HG03103 (cell line): ENCODE results near the gene ACBD4.

Experiments used
- ATAC-seq: cut with Tn5 transposase; IDR thresholded peaks from one replicate; pipeline ENCODE4 v1.9.1; 2021; ENCODE audit warnings: low read depth; ENCODE audit not compliant: unreplicated experiment

Gene ACBD4

DNA sequence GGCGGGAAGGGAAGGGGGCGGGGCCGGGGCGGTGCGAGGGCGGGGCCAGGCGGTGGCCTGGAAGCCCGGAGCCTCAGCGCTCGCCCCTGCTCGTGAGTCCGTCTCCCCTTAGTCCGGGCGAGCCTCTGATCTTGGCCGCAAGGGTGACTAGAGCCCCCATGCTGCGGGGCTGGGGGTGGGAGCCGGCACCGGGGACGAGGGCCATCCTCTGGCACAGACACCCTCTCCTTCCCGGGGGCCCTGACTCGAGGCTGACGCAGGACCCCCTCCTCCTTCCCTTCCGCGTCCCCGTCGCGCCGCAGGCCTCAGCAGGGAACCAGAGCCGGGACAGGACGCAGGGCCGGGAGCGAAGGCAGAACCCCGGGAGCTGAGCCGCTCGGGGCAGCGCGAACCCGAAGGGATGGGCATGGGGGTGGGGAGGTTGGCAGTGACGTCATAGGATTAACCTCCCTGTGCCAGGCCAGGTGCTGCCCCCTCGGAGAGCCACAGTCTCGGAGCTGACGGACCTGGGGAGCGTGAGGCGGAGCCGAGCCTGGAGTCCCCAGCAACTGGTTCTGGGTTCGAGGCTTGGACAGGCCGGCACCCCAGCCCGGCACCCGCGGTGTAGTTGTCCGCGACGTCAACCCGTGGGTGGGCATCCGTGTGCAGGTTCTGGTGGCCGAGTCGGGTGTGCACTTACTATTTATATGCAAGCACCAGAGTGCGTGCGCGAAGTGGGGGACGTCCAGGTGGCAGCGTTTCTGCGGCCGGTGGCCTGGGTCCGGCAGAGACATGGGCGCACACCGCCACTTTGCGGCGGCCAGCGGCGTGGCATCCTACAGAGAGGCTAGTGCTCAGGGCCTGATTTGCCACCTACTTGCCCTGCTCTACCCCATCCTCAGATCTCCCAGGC, 2.7 kb upstream of the ACBD4 start:
- ATAC-seq, result no peak

DNA sequence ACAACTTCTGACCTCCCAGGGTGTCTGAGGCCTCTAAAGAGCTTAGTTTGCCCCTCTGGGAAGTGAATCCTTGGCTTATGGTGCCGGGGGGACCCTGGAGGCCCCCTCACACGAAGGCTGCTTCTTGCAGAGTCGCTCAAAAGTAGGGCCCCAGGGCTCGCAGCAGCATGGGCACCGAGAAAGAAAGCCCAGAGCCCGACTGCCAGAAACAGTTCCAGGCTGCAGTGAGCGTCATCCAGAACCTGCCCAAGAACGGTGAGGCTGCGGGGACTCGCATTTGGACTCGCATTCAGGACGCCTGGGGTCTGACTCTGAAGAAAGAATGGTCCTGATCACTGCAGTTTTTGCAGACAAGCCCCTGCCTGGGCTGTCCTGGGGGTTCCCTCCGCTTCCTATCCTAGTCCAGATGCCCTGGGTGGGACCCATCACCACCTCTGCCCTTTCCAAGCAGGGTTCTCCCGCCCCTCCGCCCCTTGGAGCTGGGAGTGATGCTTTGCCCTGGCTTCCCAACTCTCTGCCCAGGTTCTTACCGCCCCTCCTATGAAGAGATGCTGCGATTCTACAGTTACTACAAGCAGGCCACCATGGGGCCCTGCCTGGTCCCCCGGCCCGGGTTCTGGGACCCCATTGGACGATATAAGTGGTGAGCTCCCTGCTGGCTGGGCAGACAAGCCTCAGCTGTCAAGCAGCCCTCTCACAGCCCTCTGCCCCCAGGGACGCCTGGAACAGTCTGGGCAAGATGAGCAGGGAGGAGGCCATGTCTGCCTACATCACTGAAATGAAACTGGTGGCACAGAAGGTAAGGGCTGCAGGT, 698 bp downstream of the ACBD4 start:
- no peak for ATAC-seq

DNA sequence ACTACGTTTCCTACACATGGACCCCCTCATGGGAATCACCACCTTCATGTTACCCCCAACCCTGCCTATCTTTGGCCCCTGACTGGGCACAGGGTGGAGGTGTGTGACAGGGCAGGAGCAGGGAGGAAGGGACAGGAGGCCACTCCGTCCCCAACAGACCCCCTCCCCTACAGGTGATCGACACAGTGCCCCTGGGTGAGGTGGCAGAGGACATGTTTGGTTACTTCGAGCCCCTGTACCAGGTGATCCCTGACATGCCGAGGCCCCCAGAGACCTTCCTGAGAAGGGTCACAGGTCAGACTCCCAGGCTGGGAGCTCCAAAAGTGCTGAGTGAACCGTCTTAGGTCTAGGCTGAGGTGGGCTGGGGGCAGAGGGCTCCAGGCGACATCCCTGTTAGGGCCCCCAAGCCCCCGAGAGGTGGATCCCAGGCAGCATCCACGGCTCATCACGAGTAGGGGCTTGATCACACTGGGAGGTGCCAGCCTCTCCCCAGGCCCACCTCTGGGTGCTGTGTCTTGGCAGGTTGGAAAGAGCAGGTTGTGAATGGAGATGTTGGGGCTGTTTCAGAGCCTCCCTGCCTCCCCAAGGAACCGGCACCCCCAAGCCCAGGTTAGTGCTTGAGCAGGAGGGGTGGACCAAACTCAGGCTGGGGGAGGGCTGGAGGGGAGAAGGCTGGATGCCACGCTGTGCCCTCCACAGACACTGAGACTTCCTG, 1.5 kb downstream of the ACBD4 start:
- no peak for ATAC-seq

DNA sequence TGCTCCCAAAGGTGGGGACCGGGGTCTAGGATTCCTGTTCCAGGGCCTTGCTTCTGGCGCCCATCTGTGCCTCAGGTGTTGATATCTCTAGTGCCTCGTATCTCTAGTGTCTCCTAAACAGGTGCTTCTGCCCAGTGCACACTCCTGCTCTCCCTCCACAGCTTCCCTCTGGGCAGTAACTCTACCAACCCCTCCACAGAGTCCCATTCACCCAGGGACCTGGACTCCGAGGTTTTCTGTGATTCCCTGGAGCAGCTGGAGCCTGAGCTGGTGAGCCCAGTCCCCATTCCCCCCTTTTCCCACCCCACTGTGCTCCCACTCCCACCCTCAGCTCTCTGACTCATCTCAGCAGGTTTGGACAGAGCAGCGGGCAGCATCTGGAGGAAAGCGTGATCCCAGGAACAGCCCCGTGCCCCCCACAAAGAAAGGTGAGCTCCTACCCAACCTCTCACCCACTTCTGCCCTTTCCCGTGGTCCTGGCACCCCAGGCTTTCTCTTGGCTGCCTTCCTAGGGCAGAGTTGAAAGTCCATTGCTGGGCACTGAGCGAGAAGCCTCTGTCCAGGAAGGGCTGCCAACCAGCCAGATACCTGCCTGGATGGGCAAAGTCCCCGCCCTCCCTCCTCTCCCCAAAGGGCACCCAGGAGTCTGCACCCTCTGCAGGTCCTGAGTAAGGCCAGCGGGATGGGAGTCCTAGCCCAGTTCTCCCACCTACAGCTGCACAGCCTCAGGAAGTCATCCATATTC, 2.2 kb downstream of the ACBD4 start:
- ATAC-seq, result no peak

DNA sequence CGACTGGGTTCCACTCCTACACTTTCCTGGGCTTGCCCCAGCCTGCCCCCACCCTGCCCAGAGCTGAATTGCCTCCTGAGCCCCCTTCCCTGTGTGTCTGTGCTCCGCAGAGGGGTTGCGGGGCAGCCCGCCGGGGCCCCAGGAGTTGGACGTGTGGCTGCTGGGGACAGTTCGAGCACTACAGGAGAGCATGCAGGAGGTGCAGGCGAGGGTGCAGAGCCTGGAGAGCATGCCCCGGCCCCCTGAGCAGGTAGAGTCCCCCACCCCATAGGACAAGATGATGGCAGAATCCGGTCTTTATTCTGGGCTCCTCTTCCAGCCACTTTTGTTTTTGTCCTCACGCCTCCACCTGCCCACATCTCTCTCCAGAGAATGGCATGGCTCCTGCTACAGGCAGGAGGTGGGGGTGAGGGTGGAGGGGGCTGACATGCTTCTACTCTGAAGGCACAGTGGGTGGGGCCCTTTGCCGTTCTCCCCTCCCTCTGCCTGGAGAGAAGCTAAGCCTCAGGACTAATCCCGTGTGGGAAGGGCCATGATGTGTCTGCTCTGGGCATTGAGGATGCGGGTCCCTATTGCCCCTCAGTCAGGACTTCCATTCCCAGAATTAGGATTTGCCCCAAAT, 3.5 kb downstream of the ACBD4 start:
- ATAC-seq, result no peak

DNA sequence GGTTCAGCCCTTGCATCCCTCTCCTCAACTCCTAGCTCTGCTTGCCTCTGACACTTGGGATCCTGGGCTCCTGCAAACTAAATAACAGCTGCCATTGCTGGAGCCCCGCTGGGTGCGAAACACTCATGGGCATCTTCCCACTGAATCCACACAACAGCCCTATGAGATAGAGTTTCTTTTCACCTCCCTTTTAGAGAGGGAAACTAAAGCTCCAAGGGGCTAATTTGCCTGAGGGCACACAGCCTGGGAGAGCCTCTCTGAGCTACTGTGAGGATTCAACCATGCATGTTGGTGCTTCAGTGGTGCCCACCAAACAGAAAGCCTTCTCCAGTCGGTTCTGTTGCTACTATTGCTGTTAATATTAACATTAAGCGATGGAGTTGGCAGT, 4.0 kb downstream of the ACBD4 start:
- ATAC-seq, result no peak

DNA sequence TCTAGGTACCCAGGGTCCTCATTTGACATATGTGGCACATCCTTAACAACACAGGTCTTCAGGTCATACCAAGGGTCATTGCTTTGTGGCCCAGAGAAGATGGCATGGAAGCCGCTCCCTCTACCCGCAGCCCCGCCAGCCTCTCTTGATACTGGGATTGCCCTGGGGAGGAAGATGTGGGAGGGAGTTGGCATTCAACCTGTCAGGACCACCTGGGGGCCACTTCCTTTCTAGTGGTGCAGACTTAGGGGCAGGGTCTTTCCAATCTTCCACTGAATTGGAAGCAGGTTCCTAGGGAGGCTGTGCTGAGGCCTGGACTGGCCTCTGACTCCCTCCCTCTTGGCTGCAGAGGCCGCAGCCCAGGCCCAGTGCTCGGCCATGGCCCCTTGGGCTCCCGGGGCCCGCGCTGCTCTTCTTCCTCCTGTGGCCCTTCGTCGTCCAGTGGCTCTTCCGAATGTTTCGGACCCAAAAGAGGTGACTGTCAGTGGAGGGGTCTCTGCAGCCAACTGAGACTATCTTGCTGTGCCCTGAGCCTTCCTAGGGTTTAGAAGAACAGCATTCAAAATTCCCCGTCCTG, 7.7 kb downstream of the ACBD4 start:
- no peak for ATAC-seq

DNA sequence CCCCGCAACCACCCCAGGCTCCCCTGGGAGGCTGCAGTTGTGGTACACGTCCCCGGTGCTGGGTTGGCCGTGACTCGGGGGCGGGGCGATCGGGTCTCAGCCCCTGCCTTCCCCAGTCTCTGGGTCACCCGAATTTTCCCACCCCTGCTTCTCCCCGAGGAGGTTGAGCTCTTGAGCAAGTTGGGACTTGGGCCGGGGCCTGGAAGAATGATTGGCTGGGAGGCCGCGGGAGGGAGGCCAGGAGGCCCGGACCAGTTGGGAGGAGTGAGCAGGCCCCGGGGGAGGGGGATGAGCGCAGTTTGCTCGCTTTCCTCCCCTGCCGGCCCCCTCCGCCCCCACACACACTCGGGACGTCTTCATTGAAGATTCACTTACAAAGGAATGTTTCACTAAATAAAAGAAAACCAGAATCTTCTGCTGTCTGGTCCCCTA, 8.3 kb downstream of the ACBD4 start:
- no peak for ATAC-seq

DNA sequence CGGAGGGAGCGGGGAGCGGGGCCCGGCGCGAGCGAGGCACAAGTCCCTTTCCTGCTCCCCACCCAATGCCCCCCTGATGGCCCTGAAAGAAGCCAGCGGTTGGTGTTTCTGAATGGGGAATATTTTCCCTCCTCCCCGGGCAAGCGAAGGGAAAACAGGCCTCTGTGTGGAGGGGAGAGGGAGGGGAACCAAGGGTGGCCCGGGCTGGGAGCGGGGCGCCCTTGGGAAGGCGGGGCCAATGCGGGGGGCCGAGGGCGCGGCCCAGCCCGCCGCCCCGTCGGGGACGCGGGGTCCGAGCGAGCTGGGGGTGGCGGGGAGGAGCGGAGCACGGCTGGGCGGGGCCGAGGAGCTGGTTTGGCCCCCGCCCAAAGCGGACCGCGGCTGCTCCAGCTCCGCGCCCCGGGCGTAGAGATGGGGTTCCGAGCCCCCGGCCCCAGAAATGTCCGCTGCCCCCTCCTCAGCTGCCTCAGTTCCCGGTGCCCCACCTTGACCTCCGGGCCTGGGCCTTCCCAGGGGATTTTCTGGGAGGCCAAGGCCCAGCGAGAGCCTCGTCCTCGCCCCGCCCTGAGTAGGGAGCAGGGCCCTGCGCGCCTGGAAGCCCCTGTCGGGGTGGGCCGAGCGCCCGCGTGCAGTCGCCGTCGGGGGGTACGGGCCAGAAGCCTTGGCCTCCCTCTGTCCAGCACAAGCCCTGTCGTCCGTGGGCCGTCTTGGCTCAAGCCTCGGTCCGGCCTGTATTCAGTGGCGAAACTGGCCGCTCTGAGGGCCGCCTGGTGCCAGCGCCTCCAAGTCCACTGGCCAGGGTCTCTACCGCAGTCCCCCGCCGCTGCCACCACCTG, 8.9 kb downstream of the ACBD4 start:
- ATAC-seq, result no peak

DNA sequence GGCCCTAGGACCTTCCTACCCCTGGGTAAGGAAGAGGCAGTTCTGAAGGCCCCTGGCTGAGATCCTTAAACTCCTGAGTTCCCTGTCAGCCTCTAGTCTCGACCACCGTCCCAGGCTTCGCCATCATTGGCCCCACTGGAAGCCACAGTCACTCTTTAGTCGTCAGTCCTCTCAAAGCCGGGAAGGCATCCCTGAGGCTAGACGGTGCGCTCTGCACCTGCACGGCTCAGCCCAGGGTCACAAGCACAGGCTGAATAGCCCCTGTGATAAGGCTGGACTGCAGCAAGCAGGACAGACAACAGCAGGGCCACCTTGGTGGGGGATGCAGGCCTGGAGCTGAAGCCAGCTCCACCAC, 9.5 kb downstream of the ACBD4 start:
- ATAC-seq, result no peak

DNA sequence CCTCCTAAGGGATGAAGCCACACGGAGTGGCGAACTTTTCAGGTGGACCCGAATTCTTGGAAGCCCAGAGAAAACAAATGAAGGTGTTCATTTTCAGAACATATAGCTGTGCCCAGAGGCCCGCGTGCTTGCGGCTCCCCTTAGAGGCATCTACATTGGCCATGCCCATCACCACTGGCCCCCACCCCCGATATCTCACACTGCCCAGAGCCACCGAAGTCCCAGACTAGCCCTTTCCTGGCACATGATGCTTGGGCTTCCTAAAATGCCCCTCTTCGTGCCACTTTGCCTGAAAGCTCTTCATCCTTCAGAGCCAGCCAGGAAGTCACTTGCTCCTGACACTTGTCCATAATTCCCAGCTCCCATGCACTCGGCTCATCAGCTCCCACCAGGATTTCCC, 10.7 kb downstream of the ACBD4 start:
- ATAC-seq, result no peak

DNA sequence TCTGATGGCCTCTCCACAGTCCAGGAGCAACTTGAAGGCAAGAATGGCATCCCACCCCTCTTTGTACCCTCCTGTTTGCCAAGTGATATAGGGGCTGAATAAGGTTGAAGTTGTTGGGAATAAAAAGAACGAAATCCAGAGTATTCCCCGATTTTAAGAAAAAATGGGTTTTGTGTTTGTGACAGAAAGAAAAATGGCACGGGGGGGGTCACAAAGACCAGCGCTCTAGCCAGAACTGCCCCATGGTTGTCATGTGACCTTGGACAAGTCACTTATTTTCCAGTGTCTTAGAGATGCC, 11.1 kb downstream of the ACBD4 start:
- ATAC-seq, result no peak

DNA sequence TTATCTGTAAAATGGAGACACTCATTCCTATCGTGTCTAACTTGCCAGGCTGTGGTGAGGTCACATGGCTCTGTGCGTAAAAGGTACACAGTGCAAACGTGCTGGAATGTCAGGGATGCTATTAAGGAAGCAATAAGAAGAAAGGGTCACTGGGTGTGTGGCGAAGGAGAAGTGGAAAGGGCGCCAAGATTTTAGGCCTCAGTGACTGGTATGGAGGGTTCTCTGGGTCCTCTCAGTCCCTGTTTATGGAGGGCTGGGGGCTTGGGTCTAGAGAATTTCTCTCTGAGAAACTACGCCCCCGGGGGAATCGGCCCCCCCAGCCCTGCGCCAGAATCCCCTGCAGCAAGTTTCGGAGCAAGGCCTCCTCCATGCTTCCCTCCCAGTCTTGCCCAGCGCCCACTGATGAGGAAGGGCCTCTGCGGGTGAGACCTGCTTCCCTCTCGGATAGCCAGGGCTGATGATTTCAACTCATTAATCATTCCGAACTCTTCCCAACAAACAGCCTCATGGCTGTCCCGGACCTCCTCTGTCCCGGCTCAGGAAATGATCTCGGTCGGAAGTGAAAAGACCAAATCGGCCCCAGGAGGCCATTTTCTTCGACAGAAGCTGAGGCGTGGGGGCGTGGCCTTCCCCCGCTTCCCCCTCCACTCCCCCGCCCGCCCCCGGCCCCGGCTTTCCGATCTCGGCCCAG, 11.5 kb downstream of the ACBD4 start:
- ATAC-seq, result peak; percentile 3

DNA sequence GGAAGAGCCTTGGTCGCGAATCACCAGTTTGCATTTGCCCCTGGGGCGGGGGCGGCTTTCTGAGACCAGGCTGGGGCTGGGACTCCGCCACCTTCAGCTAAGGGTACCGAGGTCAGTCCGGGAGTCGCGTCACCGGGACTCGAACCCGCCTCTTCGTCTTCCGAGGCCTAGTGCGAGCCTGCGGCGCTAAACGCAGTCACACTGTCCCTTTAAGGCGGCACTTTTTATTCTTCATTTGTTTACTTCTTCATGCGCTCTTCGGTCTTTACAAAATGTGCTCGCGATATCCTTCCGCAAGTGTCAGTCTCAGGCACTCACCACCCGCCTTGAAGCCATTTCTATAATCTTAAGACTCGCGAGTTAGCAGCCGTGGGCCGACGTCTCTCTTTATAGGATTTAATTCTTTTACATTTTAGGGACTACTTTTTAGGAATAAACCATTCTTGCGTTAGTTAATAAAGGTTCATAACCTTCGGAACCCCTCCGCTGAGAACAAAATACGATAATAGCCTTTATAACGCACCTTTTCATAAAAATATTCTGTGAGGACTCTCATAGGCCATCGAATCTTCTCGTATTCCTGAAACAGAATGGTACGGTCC, 12.2 kb downstream of the ACBD4 start:
- ATAC-seq, result peak; percentile 5

DNA sequence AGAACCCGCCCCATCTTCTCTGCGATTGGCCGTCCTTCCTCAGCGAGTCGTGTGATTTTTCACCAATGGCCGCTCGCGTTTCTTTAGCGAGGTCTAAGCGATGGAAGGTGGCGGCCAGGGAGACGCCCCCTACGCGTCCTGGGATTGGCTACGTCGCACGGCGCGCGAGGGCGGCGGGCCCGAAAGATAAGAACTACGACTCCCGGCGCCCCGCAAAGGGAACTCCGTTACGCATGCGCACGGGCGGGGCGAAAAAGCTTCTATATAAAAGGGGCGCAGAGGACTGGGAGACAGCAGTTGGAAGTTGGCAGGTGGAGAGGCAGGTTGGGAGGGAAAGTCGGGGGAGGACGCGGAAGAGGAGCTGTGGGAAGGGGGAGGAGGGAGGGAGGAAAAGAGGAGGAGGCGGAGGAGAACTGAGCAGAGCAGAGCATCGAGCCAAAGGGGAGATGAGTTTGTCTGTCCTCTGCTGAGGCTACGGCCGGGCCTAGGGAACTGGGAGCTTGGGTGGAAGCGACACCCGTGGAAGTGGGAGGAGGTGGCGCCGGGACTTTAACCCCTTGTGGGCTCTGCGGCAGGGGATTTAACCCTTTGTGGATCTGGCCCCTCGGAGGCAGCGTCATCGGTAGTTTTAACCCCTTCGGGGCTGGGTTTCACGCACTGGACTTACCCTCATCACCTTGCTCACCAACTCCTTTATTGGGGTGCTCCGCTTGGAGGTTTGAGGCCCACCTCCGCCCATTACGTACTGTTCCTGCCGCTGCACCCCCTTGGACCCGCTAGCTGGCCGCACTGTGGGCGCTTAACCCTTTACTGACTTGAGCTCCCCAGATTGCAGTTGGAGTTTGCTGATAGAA, 12.9 kb downstream of the ACBD4 start, which contains the start of gene HEXIM1:
Gene HEXIM1 (plus strand): TSS at position 293 of the 854 bp plus-strand sequence. CDS start 716 bp downstream, outside the sequence.
- ATAC-seq, result peak; percentile 48

DNA sequence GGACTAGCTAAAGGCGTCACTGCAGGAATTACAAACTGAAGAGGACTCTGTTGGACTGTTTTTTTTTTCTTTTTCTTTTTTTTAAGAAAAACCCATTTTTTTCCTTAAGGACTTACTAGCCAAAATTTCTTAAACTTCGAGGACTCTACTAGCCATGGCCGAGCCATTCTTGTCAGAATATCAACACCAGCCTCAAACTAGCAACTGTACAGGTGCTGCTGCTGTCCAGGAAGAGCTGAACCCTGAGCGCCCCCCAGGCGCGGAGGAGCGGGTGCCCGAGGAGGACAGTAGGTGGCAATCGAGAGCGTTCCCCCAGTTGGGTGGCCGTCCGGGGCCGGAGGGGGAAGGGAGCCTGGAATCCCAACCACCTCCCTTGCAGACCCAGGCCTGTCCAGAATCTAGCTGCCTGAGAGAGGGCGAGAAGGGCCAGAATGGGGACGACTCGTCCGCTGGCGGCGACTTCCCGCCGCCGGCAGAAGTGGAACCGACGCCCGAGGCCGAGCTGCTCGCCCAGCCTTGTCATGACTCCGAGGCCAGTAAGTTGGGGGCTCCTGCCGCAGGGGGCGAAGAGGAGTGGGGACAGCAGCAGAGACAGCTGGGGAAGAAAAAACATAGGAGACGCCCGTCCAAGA, 13.7 kb downstream of the ACBD4 start:
- no peak for ATAC-seq
